CD4-positive, alpha-beta T cell treated with Interleukin-17A for 4 hours (primary cell): Measurements from ENCODE around the gene PDE7B.
"Not testable (repeated sequence)": the region's sequence is repeated elsewhere in the genome, so short reads cannot be mapped to it uniquely, and the experiment has no call there.

Experiments used
- DNase-seq: peaks from one replicate; pipeline ENCODE4 v3.0.0-alpha.2; 2020; ENCODE audit warnings: mixed read lengths

Gene PDE7B

GRCh38 chr6:136117081-136117480, 265.6 kb downstream of the PDE7B start:
- no peak for DNase-seq

GRCh38 chr6:136118787-136119186, 267.3 kb downstream of the PDE7B start:
- no peak for DNase-seq

GRCh38 chr6:136123468-136123867, 272.0 kb downstream of the PDE7B start:
- DNase-seq, result no peak

GRCh38 chr6:136125585-136125984, 274.1 kb downstream of the PDE7B start:
- no peak for DNase-seq

GRCh38 chr6:136127873-136128272, 276.4 kb downstream of the PDE7B start:
- DNase-seq, result no peak

GRCh38 chr6:136129365-136129764, 277.9 kb downstream of the PDE7B start:
- DNase-seq, result no peak

GRCh38 chr6:136134268-136134667, 282.8 kb downstream of the PDE7B start:
- no peak for DNase-seq

GRCh38 chr6:136134751-136135150, 283.2 kb downstream of the PDE7B start:
- no peak for DNase-seq

GRCh38 chr6:136136274-136136673, 284.8 kb downstream of the PDE7B start:
- no peak for DNase-seq

- DNase-seq, result no peak
Measured at GRCh38 chr6:136137008-136137692, 285.6 kb downstream of the PDE7B start.

- DNase-seq, result no peak
Measured at GRCh38 chr6:136137739-136138402, 286.4 kb downstream of the PDE7B start.

- not testable (repeated sequence) for DNase-seq
Measured at GRCh38 chr6:136139111-136139510, 287.6 kb downstream of the PDE7B start.

GRCh38 chr6:136144251-136145023, 292.9 kb downstream of the PDE7B start:
- no peak for DNase-seq

GRCh38 chr6:136146130-136146529, 294.6 kb downstream of the PDE7B start:
- DNase-seq, result no peak

GRCh38 chr6:136147342-136147741, 295.8 kb downstream of the PDE7B start:
- no peak for DNase-seq

- no peak for DNase-seq
Measured at GRCh38 chr6:136148051-136148450, 296.6 kb downstream of the PDE7B start.

- no peak for DNase-seq
Measured at GRCh38 chr6:136148523-136148922, 297.0 kb downstream of the PDE7B start.

GRCh38 chr6:136149311-136149710, 297.8 kb downstream of the PDE7B start:
- no peak for DNase-seq

GRCh38 chr6:136150961-136151360, 299.5 kb downstream of the PDE7B start:
- DNase-seq, result no peak

- DNase-seq, result no peak
Measured at GRCh38 chr6:136153707-136154375, 302.3 kb downstream of the PDE7B start.

- no peak for DNase-seq
Measured at GRCh38 chr6:136155191-136155590, 303.7 kb downstream of the PDE7B start.

GRCh38 chr6:136157743-136158142, 306.2 kb downstream of the PDE7B start:
- no peak for DNase-seq

GRCh38 chr6:136158387-136158821, 306.9 kb downstream of the PDE7B start:
- DNase-seq, result no peak
